ENCODE data around the gene TANGO2. TPM values are rescaled to one million over a fixed set of nuclear protein-coding genes. Genes with fewer than 3 reads are reported as not detected.

Gene TANGO2
- total RNA-seq, 1 experiment from 2014 or later, result 17.0 TPM

DNA sequence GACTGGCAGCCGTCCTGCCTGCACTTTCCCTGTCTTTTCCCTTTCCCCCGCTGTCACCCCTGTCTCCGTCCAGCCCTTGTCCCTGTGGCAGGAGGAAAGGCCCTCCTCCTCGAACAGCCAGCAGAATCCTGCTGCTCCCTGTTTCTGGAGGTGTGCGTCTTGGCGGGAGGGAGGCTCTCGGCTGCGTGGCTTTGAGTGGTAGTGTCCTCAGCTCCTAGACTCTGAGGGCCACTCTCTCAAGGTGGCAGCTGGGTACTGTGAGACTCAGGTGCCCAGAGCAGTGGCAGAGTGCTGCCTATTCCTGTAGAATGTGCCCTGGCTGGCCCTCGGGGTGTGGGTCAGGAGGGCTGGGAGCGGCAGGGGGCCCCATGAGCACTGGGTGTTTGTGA lies 85.9 kb downstream of the TANGO2 start:
- Histone ChIP-seq H4K20me1 (ENCODE audit: insufficient read depth) (0 out of 2 replicates have a peak, but pooled peaks cover 2% of the 10 kb centered on the region), H3K4me2 (ENCODE audit: low read length) (no peak overlapping the region), H3K9me2 (ENCODE audit: insufficient read depth) (no peaks in the 10 kb centered on the region), H2AFZ (ENCODE audit: low read depth, low read length, poor library complexity, severe bottlenecking) (no peak overlapping the region), H3K4me3 (replicated peaks in 1 of 2; ENCODE audit: low read depth in 1 of 2, low read length in 2 of 2) (no peak overlapping the region), H3K36me3 (ENCODE audit: control insufficient read depth in 1 of 2, insufficient read depth in 2 of 2, low read length in 2 of 2) (peaks cover 29 to 71% of the 10 kb centered on the region in 2 experiments; a peak in 3 of 4 replicates), H3K79me2 (ENCODE audit: insufficient read depth, low read length) (peaks cover 40% of the 10 kb centered on the region), H3K9me3 (ENCODE audit: control insufficient read depth in 1 of 2, insufficient read depth in 1 of 2, low read depth in 1 of 2, low read length in 2 of 2) (no peaks in the 10 kb centered on the region), H3K9ac (ENCODE audit: low read length) (no peak overlapping the region), H3K27ac (ENCODE audit: low read depth, low read length) (no peak overlapping the region), H3K4me1 (ENCODE audit: control insufficient read depth in 1 of 2, insufficient read depth in 2 of 2, low read length in 2 of 2) (peaks cover 0 to 4% of the 10 kb centered on the region in 2 experiments; a peak in 1 of 4 replicates), H3K27me3 (ENCODE audit: insufficient read depth, low read length) (no peaks in the 10 kb centered on the region)
- CTCF ChIA-PET, result no interaction called here
- ATAC-seq (no peak), DNase-seq (ENCODE audit: low read depth, low spot score) (no peak)
- POLR2A ChIA-PET, result no interaction called here
- RAD21 ChIA-PET (ENCODE audit: low non-redundant PET in 1 of 2, low total read pairs in 2 of 2, uncharacterized antibody in 2 of 2, unreplicated experiment in 2 of 2), result no interaction called here
- intact Hi-C loops (cut with micrococcal nuclease), result no loop called here
- TF ChIP-seq CEBPB (IDR thresholded peaks at IDR 0.05; ENCODE audit: low read depth) (no peak), SP1 (IDR thresholded peaks at IDR 0.05; ENCODE audit: low read depth) (no peak)
- no TSS peak for BruUV-seq (replicated peaks)

- Histone ChIP-seq H3K4me1 (ENCODE audit: control insufficient read depth in 1 of 2, insufficient read depth in 2 of 2, low read length in 2 of 2) (peaks cover 0 to 4% of the 10 kb centered on the region in 2 experiments; a peak in 1 of 4 replicates), H3K9ac (ENCODE audit: low read length) (no peak overlapping the region), H2AFZ (ENCODE audit: low read depth, low read length, poor library complexity, severe bottlenecking) (no peak overlapping the region), H3K79me2 (ENCODE audit: insufficient read depth, low read length) (peaks cover 34% of the 10 kb centered on the region), H4K20me1 (ENCODE audit: insufficient read depth) (no peaks in the 10 kb centered on the region), H3K9me2 (ENCODE audit: insufficient read depth) (no peaks in the 10 kb centered on the region), H3K27me3 (ENCODE audit: insufficient read depth, low read length) (no peaks in the 10 kb centered on the region), H3K9me3 (ENCODE audit: control insufficient read depth in 1 of 2, insufficient read depth in 1 of 2, low read depth in 1 of 2, low read length in 2 of 2) (no peaks in the 10 kb centered on the region), H3K27ac (ENCODE audit: low read depth, low read length) (no peak overlapping the region; the same call in 1 of the 2 replicates), H3K4me3 (replicated peaks in 1 of 2; ENCODE audit: low read depth in 1 of 2, low read length in 2 of 2) (no peak overlapping the region), H3K4me2 (ENCODE audit: low read length) (no peak overlapping the region), H3K36me3 (ENCODE audit: control insufficient read depth in 1 of 2, insufficient read depth in 2 of 2, low read length in 2 of 2) (peaks cover 23 to 71% of the 10 kb centered on the region in 2 experiments; a peak in 3 of 4 replicates)
- RAD21 ChIA-PET (ENCODE audit: low non-redundant PET in 1 of 2, low total read pairs in 2 of 2, uncharacterized antibody in 2 of 2, unreplicated experiment in 2 of 2), result no interaction called here
- POLR2A ChIA-PET, result no interaction called here
- no TSS peak for BruUV-seq (replicated peaks)
- intact Hi-C loops (cut with micrococcal nuclease), result no loop called here
- CTCF ChIA-PET, result no interaction called here
- no peak for DNase-seq (ENCODE audit: low read depth, low spot score)
- TF ChIP-seq ELF1 (IDR thresholded peaks at IDR 0.05; ENCODE audit: borderline replicate concordance, low read depth), result no peak
- TF ChIP-seq SIN3A (IDR thresholded peaks at IDR 0.05; ENCODE audit: low read depth), result no peak
- no peak for TF ChIP-seq SP1 (IDR thresholded peaks at IDR 0.05; ENCODE audit: low read depth)
- no peak for TF ChIP-seq REST (IDR thresholded peaks at IDR 0.05; ENCODE audit: low read depth)
- TF ChIP-seq, protein P1, sequence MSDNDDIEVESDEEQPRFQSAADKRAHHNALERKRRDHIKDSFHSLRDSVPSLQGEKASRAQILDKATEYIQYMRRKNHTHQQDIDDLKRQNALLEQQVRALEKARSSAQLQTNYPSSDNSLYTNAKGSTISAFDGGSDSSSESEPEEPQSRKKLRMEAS (IDR thresholded peaks at IDR 0.05), result no peak
- no peak for ATAC-seq
These were observed 86.6 kb downstream of the TANGO2 start for GRCh38 chr22:20107471-20107901.

Measured in HCT116 (cell line).